AG09309 (cell line): ENCODE results near the gene NCK1.
"Not testable (repeated sequence)": the region's sequence is repeated elsewhere in the genome, so short reads cannot be mapped to it uniquely, and the experiment has no call there.

ENCODE experiments used
- DNase-seq: peaks from one replicate; pipeline ENCODE4 v3.0.0-alpha.2; 2010; ENCODE audit warnings: low read depth
- H3K4me3 ChIP-seq: 2 replicates; pipeline ENCODE4 v1.5.1; 2011; ENCODE audit warnings: mild to moderate bottlenecking, low read depth, low read length, moderate library complexity; ENCODE audit not compliant: control insufficient read depth
- CTCF ChIP-seq: IDR thresholded peaks from 2 replicates; pipeline ENCODE4 v1.5.1; 2011; ENCODE audit warnings: mild to moderate bottlenecking, low read depth, low read length, inconsistent platforms; ENCODE audit not compliant: insufficient read depth, control insufficient read depth; ENCODE audit errors: missing control alignments

The NCK1 gene

GRCh38 chr3:136901391-136901790 lies 39.4 kb downstream of the NCK1 start:
- H3K4me3 ChIP-seq, result no peak overlapping the region
- DNase-seq, result no peak
- no peak for TF ChIP-seq CTCF

GRCh38 chr3:136902530-136902929 lies 40.5 kb downstream of the NCK1 start:
- not testable (repeated sequence) for DNase-seq, H3K4me3 ChIP-seq

GRCh38 chr3:136903899-136904298 lies 41.9 kb downstream of the NCK1 start:
- no peak overlapping the region for H3K4me3 ChIP-seq
- no peak for DNase-seq
- TF ChIP-seq CTCF, result no peak

GRCh38 chr3:136904746-136905145 lies 42.7 kb downstream of the NCK1 start:
- H3K4me3 ChIP-seq, result no peak overlapping the region
- TF ChIP-seq CTCF, result no peak
- no peak for DNase-seq

- no peak for DNase-seq
- H3K4me3 ChIP-seq, result no peak overlapping the region
- no peak for TF ChIP-seq CTCF
Measured at GRCh38 chr3:136905549-136905948, 43.5 kb downstream of the NCK1 start.

- no peak for DNase-seq
- no peak overlapping the region for H3K4me3 ChIP-seq
- TF ChIP-seq CTCF, result no peak
Measured at GRCh38 chr3:136906725-136907124, 44.7 kb downstream of the NCK1 start.

GRCh38 chr3:136908297-136908696 lies 46.3 kb downstream of the NCK1 start:
- no peak overlapping the region for H3K4me3 ChIP-seq
- TF ChIP-seq CTCF, result no peak
- no peak for DNase-seq
